Sigmoid colon (tissue), 4 donors: Measurements from ENCODE around the gene PLXDC1.

Experiments used
- CTCF ChIP-seq, 4 experiments: fragments of 450-650 bp in 3 of 4; fragments of 200-600 bp in 1 of 4; IDR thresholded peaks; one replicate each; pipeline ENCODE4 v1.5.1; 2016 to 2019; ENCODE audit warnings: antibody characterized with exemption in 4 of 4, mild to moderate bottlenecking in 3 of 4, moderate library complexity in 2 of 4
- EP300 ChIP-seq, 4 donors: sonication (generic); formaldehyde crosslinking; IDR thresholded peaks; one replicate each; pipeline ENCODE4 v1.6.1; 2017; ENCODE audit warnings: antibody characterized with exemption in 4 of 4
- POLR2A ChIP-seq, 2 donors: fragments of 450-650 bp; IDR thresholded peaks; one replicate each; pipeline ENCODE4 v1.6.1; 2016; ENCODE audit warnings: antibody characterized with exemption in 2 of 2, mild to moderate bottlenecking in 2 of 2, moderate library complexity in 2 of 2
- POLR2AphosphoS5 ChIP-seq, 4 donors: sonication (generic); formaldehyde crosslinking; IDR thresholded peaks; one replicate each; pipeline ENCODE4 v1.6.1; 2017; ENCODE audit warnings: antibody characterized with exemption in 4 of 4

- TF ChIP-seq POLR2AphosphoS5 (IDR thresholded peaks at IDR 0.05) (no peak), CTCF (IDR thresholded peaks at IDR 0.05) (no peak), POLR2A (IDR thresholded peaks at IDR 0.05) (no peak), EP300 (IDR thresholded peaks at IDR 0.05) (no peak)
These were observed 66.9 kb downstream of the PLXDC1 start for GRCh38 chr17:39084558-39084957.
